ENCODE measurements around the gene CDC14A.

CDC14A gene

GRCh38 chr1:100552031-100552430 lies 199.7 kb downstream of the CDC14A start:
- H3K4me3 ChIP-seq (ENCODE audit: low read depth, low read length) = no peak overlapping the region
- DNase-seq (ENCODE audit: low read depth) = no peak

DNA sequence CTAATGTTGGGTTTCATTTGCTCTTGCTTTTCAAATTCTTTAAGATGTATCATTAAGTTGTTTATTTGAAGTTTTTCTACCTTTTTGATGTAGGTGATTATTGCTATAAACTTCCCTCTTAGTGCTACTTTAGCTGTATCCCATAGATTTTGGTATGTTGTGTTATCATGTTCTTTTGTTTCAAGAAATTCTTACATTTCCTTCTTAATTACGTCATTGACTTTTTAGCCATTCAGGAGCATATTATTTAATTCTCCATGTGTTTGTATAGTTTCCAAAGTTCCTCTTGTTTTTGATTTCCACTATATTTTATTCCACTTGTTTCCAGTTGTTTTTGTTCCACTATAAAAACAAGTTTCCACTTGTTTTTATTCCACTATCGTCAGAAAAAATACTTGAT lies 200.6 kb downstream of the CDC14A start:
- DNase-seq (ENCODE audit: low read depth) = no peak
- H3K4me3 ChIP-seq (ENCODE audit: low read depth, low read length) = no peak overlapping the region

GRCh38 chr1:100556181-100556580 lies 203.9 kb downstream of the CDC14A start:
- H3K4me3 ChIP-seq (ENCODE audit: low read depth, low read length) = no peak overlapping the region
- DNase-seq (ENCODE audit: low read depth) = no peak

DNA sequence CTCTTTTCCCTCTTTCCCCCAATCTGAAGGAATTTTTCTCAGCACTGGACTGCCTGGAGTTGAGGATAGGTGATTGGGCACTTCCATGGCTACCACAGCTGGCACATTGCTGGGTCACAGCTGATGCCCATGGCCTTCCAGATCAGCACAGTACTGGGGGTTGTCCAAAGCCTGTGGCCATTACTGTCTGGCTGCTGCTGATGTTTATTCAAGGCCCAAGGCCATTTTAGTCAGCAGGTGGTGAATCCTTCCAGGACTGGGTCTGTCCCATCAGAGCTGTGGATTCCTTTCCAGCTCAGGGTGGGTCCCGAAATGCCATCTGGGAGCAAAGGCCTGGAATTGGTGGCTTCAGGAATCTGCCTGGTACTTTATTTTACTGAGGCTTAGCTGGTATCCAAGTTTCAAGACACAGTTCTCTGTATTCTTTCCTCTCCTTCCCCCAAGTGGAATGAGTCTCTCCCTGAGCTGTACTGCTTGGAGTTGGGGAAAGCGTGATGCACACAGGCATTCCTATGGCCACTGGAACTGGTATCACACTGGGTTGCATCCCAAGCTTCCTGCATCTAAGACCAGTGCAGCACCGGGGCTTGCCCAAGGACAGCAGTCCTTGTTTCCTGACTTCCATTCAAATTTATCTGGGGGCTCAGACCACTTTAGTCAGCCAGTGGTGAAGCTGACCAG lies 204.8 kb downstream of the CDC14A start:
- DNase-seq (ENCODE audit: low read depth) = no peak
- no peak overlapping the region for H3K4me3 ChIP-seq (ENCODE audit: low read depth, low read length)

GRCh38 chr1:100557606-100557953 lies 205.3 kb downstream of the CDC14A start:
- DNase-seq (ENCODE audit: low read depth) = no peak
- H3K4me3 ChIP-seq (ENCODE audit: low read depth, low read length) = no peak overlapping the region

DNA sequence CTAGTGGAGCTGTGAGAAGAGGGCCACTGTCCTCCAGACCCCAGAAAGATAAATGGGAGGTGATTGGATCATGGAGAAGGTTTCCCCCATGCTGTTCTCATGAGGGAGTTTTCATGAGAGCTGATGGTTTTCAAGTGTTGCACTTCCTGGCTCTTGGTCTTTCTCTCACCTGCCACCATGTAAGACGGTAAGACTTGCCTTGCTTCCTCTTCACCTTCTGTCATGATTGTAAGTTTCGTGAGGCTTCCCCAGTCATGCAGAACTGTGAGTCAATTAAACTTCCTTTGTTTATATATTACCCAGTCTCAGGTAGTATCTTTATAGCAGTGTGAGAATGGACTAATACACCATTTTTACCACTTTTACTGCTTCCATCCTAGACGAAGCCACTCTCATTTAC lies 213.2 kb downstream of the CDC14A start:
- H3K4me3 ChIP-seq (ENCODE audit: low read depth, low read length) = no peak overlapping the region
- no peak for DNase-seq (ENCODE audit: low read depth)

DNA sequence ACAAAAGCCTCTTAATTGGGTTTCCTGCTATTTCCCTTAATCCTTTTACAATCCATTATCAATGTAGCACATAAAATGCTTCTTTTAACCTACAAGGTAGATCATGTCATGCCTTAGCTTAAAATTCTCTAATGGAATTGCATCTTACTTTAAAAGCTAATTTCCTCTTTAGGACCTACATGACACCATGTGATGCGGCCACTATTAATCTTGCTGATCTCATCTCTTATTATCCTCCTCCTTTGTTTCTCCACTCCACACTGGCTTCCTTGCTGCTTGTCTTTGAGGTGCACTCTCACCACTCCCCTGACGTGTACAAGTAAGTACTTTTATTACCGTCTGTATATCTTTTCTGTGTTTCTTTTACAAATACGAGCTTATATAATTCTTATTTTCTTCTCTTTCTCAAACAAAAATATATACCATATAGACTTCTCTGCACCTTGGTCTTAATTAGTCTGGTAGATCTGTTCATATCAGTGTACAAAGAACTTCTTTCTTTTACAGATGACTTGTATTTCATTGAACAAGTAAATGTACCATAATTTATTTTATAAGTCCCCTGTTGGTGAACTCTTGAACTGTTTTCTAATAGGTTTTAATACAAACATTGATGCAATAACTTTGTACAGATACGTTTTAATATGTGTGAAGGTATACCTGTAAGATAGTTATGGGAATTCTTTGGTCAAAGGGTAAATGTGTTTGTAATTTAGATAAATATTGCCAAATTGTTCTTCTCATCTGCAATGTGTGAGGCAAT lies 213.8 kb downstream of the CDC14A start:
- H3K4me3 ChIP-seq (ENCODE audit: low read depth, low read length) = no peak overlapping the region
- no peak for DNase-seq (ENCODE audit: low read depth)

GRCh38 chr1:100567062-100567461 lies 214.8 kb downstream of the CDC14A start:
- no peak for DNase-seq (ENCODE audit: low read depth)
- no peak overlapping the region for H3K4me3 ChIP-seq (ENCODE audit: low read depth, low read length)
